Suppressor macrophage treated with lipopolysaccharide for 4 hours (primary cell): ENCODE data around the gene IRF2.
A peak's percentile ranks its signal among the peaks of the same experiment; 100 is the strongest.

Source experiments
- DNase-seq: peaks from one replicate; pipeline ENCODE4 v3.0.0-alpha.2; 2020

IRF2 gene

GRCh38 chr4:184428787-184429186 is 45.6 kb downstream of the IRF2 start:
- DNase-seq = no peak

GRCh38 chr4:184427687-184428086 is 46.7 kb downstream of the IRF2 start:
- DNase-seq = no peak

GRCh38 chr4:184427093-184427492 is 47.3 kb downstream of the IRF2 start:
- DNase-seq = no peak

- no peak for DNase-seq
Measured at GRCh38 chr4:184424993-184425758, 49.2 kb downstream of the IRF2 start.

- no peak for DNase-seq
Measured at GRCh38 chr4:184424279-184424678, 50.1 kb downstream of the IRF2 start.

GRCh38 chr4:184423003-184423686 is 51.2 kb downstream of the IRF2 start:
- no peak for DNase-seq

- DNase-seq = no peak
Measured at GRCh38 chr4:184422378-184422777, 52.0 kb downstream of the IRF2 start.

GRCh38 chr4:184421533-184422155 is 52.7 kb downstream of the IRF2 start:
- DNase-seq = no peak

- DNase-seq = peak; percentile 51
Measured at GRCh38 chr4:184420881-184421416, 53.4 kb downstream of the IRF2 start.

GRCh38 chr4:184420402-184420801 is 53.9 kb downstream of the IRF2 start:
- no peak for DNase-seq

GRCh38 chr4:184419976-184420375 is 54.4 kb downstream of the IRF2 start:
- DNase-seq = no peak

GRCh38 chr4:184417802-184418511 is 56.4 kb downstream of the IRF2 start:
- DNase-seq = peak; percentile 72

GRCh38 chr4:184416913-184417734 is 57.2 kb downstream of the IRF2 start:
- DNase-seq = peak; percentile 83

GRCh38 chr4:184415071-184415470 is 59.3 kb downstream of the IRF2 start:
- DNase-seq = no peak

GRCh38 chr4:184413261-184414046 is 60.9 kb downstream of the IRF2 start:
- DNase-seq = no peak

GRCh38 chr4:184410748-184411147 is 63.6 kb downstream of the IRF2 start:
- no peak for DNase-seq

GRCh38 chr4:184409911-184410692 is 64.2 kb downstream of the IRF2 start:
- DNase-seq = no peak

GRCh38 chr4:184409502-184409901 is 64.8 kb downstream of the IRF2 start:
- DNase-seq = no peak

GRCh38 chr4:184408684-184409081 is 65.7 kb downstream of the IRF2 start:
- DNase-seq = no peak

- peak; percentile 41 for DNase-seq
Measured at GRCh38 chr4:184408021-184408683, 66.2 kb downstream of the IRF2 start.
